GM23248 (cell line): ENCODE results near the gene CACNA1D.

Experiments
- EZH2 ChIP-seq: fragments of 200-600 bp; sonication (generic); IDR thresholded peaks from 2 replicates; pipeline ENCODE4 v1.6.1; 2018; ENCODE audit warnings: antibody characterized with exemption, mild to moderate bottlenecking; ENCODE audit not compliant: insufficient read depth, poor library complexity, severe bottlenecking
- EZH2phosphoT487 ChIP-seq: fragments of 200-600 bp; sonication (generic); IDR thresholded peaks from 2 replicates; pipeline ENCODE4 v1.6.1; 2018; ENCODE audit warnings: antibody characterized with exemption, moderate library complexity, mild to moderate bottlenecking, low read depth; ENCODE audit not compliant: insufficient read depth

DNA sequence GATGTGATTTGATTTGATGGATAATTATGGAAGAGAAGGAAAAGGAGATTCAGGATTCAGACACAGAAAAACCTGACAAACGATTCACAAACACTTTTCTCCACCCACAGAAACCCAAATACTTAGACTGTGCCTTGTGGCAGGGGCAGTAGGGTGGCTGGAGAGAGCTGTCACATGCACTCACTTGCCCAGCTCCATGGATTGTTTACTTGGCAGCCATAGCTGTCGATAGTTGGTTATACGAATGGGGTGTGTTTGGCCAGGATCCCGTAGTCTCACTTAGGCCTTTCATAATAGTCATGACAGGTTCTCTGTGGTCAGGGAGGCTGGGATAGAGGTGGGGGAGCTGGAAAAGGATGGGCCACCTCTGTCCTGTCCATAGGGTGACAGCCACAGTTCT lies 76.9 kb downstream of the CACNA1D start:
- TF ChIP-seq EZH2 (no peak), EZH2phosphoT487 (no peak)
